ENCODE measurements around the gene FMN1.

Gene FMN1

DNA sequence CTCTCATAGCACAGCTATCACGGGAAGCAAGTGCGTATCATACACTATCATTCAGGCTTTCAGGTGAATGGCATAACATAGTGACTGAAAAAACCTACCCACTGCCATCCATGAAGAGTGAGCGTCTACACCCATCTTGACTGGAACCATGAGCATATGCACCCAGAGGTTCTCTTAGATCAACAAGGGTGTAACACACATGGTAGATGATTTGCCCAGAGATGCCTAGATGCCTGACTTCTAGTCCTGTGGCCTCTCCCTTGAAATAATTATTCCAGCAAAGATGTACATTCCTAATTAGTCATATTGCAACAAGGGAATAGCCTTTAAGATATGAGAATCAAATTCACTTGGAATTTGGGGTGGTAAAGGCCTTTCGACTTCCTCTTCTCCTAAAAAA lies 248.3 kb downstream of the FMN1 start:
- TF ChIP-seq, protein P1, sequence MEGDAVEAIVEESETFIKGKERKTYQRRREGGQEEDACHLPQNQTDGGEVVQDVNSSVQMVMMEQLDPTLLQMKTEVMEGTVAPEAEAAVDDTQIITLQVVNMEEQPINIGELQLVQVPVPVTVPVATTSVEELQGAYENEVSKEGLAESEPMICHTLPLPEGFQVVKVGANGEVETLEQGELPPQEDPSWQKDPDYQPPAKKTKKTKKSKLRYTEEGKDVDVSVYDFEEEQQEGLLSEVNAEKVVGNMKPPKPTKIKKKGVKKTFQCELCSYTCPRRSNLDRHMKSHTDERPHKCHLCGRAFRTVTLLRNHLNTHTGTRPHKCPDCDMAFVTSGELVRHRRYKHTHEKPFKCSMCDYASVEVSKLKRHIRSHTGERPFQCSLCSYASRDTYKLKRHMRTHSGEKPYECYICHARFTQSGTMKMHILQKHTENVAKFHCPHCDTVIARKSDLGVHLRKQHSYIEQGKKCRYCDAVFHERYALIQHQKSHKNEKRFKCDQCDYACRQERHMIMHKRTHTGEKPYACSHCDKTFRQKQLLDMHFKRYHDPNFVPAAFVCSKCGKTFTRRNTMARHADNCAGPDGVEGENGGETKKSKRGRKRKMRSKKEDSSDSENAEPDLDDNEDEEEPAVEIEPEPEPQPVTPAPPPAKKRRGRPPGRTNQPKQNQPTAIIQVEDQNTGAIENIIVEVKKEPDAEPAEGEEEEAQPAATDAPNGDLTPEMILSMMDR (IDR thresholded peaks at IDR 0.05; ENCODE audit: low read depth, low read length, poor library complexity, severe bottlenecking): no peak
- H3K27ac ChIP-seq (ENCODE audit: low read depth, low read length): no peak overlapping the region
- no peaks in the 10 kb centered on the region for H3F3A ChIP-seq (ENCODE audit: control insufficient read depth, insufficient read depth)
- H3K4me2 ChIP-seq (ENCODE audit: low read length): no peak overlapping the region
- H4K20me1 ChIP-seq (ENCODE audit: control insufficient read depth, insufficient read depth, low read depth, low read length): no peaks in the 10 kb centered on the region
- no peaks in the 10 kb centered on the region for H3K27me3 ChIP-seq (ENCODE audit: control insufficient read depth, low read length)
- no peaks in the 10 kb centered on the region for H3K9me3 ChIP-seq (ENCODE audit: control insufficient read depth, insufficient read depth, low read length)
- no peaks in the 10 kb centered on the region for H3K36me3 ChIP-seq (ENCODE audit: control insufficient read depth, low read length)
- no peaks in the 10 kb centered on the region for H3K4me1 ChIP-seq (ENCODE audit: control insufficient read depth, low read length)
- no peak overlapping the region for H3K4me3 ChIP-seq (ENCODE audit: low read length)
- H3K9me2 ChIP-seq (replicated peaks; ENCODE audit: control insufficient read depth, low read length): no peaks in the 10 kb centered on the region
- H3K79me2 ChIP-seq (ENCODE audit: control insufficient read depth, low read length): no peaks in the 10 kb centered on the region

DNA sequence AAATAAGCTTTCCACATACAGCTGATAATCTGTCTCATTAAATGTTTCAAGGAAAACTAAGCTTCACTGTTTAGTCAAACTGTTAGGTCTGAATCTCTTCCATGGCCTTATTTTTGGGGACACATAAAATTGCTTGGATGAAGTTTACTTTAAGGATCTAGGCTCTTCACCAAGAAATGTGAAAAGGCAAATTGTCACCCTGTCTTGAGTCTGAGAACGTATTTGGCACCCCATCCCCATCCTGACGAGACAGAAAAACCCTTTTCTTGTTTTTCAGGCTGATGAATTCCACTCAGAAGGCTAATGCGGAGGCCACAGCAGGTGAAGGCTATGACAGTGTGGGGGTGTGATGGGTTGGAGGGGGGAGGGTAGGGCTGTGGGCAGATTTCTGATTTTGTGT lies 250.1 kb downstream of the FMN1 start:
- TF ChIP-seq, protein P1 (IDR thresholded peaks at IDR 0.05; ENCODE audit: low read depth, low read length, poor library complexity, severe bottlenecking): no peak
- TF ChIP-seq EZH2phosphoT487 (IDR thresholded peaks at IDR 0.05; ENCODE audit: borderline replicate concordance, low read length): no peak
- Histone ChIP-seq H3K9me3 (ENCODE audit: control insufficient read depth, insufficient read depth, low read length) (no peaks in the 10 kb centered on the region), H4K20me1 (ENCODE audit: control insufficient read depth, insufficient read depth, low read depth, low read length) (no peaks in the 10 kb centered on the region), H3K4me1 (ENCODE audit: control insufficient read depth, low read length) (no peaks in the 10 kb centered on the region), H3K79me2 (ENCODE audit: control insufficient read depth, low read length) (no peaks in the 10 kb centered on the region), H3K36me3 (ENCODE audit: control insufficient read depth, low read length) (no peaks in the 10 kb centered on the region), H3K27ac (ENCODE audit: low read depth, low read length) (no peak overlapping the region), H3K27me3 (ENCODE audit: control insufficient read depth, low read length) (peaks cover 4% of the 10 kb centered on the region; the same call in 1 of the 2 replicates), H3K4me3 (ENCODE audit: low read length) (no peak overlapping the region), H3K4me2 (ENCODE audit: low read length) (no peak overlapping the region), H3F3A (ENCODE audit: control insufficient read depth, insufficient read depth) (no peaks in the 10 kb centered on the region), H3K9me2 (replicated peaks; ENCODE audit: control insufficient read depth, low read length) (no peaks in the 10 kb centered on the region)

DNA sequence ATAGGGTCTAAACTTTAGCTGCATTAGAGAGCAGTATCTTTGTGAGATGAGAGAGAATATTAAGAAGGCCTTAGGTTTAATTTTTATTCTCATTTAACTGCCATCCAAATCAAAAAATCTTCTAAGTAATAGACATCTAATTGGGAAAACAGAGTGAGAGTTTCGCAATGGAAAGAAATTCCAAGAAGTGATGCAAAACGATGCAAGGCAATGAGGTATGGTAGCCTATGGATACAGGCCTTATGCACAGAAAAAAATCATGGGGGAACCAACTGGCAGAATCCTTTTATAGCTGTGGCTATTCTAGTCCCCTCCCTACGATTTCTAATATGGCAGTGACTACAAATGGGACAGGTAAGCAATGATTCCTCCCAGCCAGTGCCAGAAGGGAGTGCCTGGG lies 250.8 kb downstream of the FMN1 start:
- Histone ChIP-seq H3K4me3 (ENCODE audit: low read length) (no peak overlapping the region), H3K9me2 (replicated peaks; ENCODE audit: control insufficient read depth, low read length) (no peaks in the 10 kb centered on the region), H3F3A (ENCODE audit: control insufficient read depth, insufficient read depth) (no peaks in the 10 kb centered on the region), H3K4me2 (ENCODE audit: low read length) (no peak overlapping the region), H3K9me3 (ENCODE audit: control insufficient read depth, insufficient read depth, low read length) (no peaks in the 10 kb centered on the region), H3K27ac (ENCODE audit: low read depth, low read length) (no peak overlapping the region), H3K79me2 (ENCODE audit: control insufficient read depth, low read length) (no peaks in the 10 kb centered on the region), H3K4me1 (ENCODE audit: control insufficient read depth, low read length) (no peaks in the 10 kb centered on the region), H3K36me3 (ENCODE audit: control insufficient read depth, low read length) (no peaks in the 10 kb centered on the region), H3K27me3 (ENCODE audit: control insufficient read depth, low read length) (peaks cover 4% of the 10 kb centered on the region; the same call in 1 of the 2 replicates), H4K20me1 (ENCODE audit: control insufficient read depth, insufficient read depth, low read depth, low read length) (no peaks in the 10 kb centered on the region)
- no peak for TF ChIP-seq EZH2phosphoT487 (IDR thresholded peaks at IDR 0.05; ENCODE audit: borderline replicate concordance, low read length)
- TF ChIP-seq, protein P1 (IDR thresholded peaks at IDR 0.05; ENCODE audit: low read depth, low read length, poor library complexity, severe bottlenecking): no peak

DNA sequence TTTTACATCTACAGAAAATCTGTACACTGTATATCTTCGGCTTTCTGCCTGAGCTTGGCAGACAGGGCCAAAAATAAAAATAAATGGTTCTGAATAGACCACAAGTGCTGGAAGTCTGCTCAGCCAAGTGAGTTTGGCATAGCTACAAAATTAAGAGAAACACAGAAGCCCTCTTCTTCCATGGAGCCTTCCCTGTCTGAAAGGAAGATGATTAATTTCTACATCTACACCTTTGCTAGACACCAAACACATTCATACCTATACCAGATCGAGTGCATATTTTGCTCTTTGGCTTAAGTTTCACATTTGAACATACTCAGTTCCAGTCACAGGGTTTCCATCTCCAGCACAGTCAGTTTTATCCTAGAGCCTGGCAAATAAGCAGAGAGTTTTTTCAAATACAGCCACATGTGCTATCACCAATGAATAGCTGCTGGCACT lies 252.1 kb downstream of the FMN1 start:
- Histone ChIP-seq H3K9me2 (replicated peaks; ENCODE audit: control insufficient read depth, low read length) (no peaks in the 10 kb centered on the region), H3K4me3 (ENCODE audit: low read length) (no peak overlapping the region), H4K20me1 (ENCODE audit: control insufficient read depth, insufficient read depth, low read depth, low read length) (no peaks in the 10 kb centered on the region), H3K36me3 (ENCODE audit: control insufficient read depth, low read length) (no peaks in the 10 kb centered on the region), H3K27me3 (ENCODE audit: control insufficient read depth, low read length) (peaks cover 9% of the 10 kb centered on the region), H3K9me3 (ENCODE audit: control insufficient read depth, insufficient read depth, low read length) (no peaks in the 10 kb centered on the region), H3F3A (ENCODE audit: control insufficient read depth, insufficient read depth) (no peaks in the 10 kb centered on the region), H3K4me2 (ENCODE audit: low read length) (no peak overlapping the region), H3K79me2 (ENCODE audit: control insufficient read depth, low read length) (no peaks in the 10 kb centered on the region), H3K27ac (ENCODE audit: low read depth, low read length) (no peak overlapping the region), H3K4me1 (ENCODE audit: control insufficient read depth, low read length) (no peaks in the 10 kb centered on the region)
- no peak for TF ChIP-seq EZH2phosphoT487 (IDR thresholded peaks at IDR 0.05; ENCODE audit: borderline replicate concordance, low read length)
- TF ChIP-seq, protein P1 (IDR thresholded peaks at IDR 0.05; ENCODE audit: low read depth, low read length, poor library complexity, severe bottlenecking): no peak

All from DOHH2 (cell line).